Endothelial cell (in vitro differentiated cells): Measurements from ENCODE around the gene CPAMD8. TPM values are rescaled to one million over a fixed set of nuclear protein-coding genes. Genes with fewer than 3 reads are reported as not detected.

Source experiments
- DNase-seq: peaks from one replicate; pipeline ENCODE4 v3.0.0; 2021; ENCODE audit warnings: low spot score
- H3K27ac Mint-ChIP-seq: one replicate; pipeline ENCODE4 v1.8.0; 2021; ENCODE audit warnings: mixed read lengths, inconsistent platforms; ENCODE audit not compliant: unreplicated experiment
- H3K27me3 Mint-ChIP-seq: one replicate; pipeline ENCODE4 v1.8.0; 2021; ENCODE audit warnings: mild to moderate bottlenecking, moderate library complexity, mixed read lengths, inconsistent platforms; ENCODE audit not compliant: unreplicated experiment
- H3K36me3 Mint-ChIP-seq: one replicate; pipeline ENCODE4 v1.8.0; 2021; ENCODE audit warnings: mild to moderate bottlenecking, low read depth, mixed read lengths, inconsistent platforms; ENCODE audit not compliant: unreplicated experiment
- H3K4me1 Mint-ChIP-seq: one replicate; pipeline ENCODE4 v1.8.0; 2021; ENCODE audit warnings: mild to moderate bottlenecking, mixed read lengths, inconsistent platforms; ENCODE audit not compliant: unreplicated experiment
- H3K4me3 Mint-ChIP-seq: one replicate; pipeline ENCODE4 v1.8.0; 2021; ENCODE audit warnings: mild to moderate bottlenecking, mixed read lengths, inconsistent platforms; ENCODE audit not compliant: unreplicated experiment
- H3K9me3 Mint-ChIP-seq: one replicate; pipeline ENCODE4 v1.8.0; 2021; ENCODE audit warnings: mixed read lengths, inconsistent platforms; ENCODE audit not compliant: unreplicated experiment
- CTCF ChIP-seq: fragments of 200-600 bp; sonication (generic); IDR thresholded peaks from one replicate; pipeline ENCODE4 v1.5.0; 2021; ENCODE audit warnings: antibody characterized with exemption; ENCODE audit not compliant: unreplicated experiment
- total RNA-seq: library from RNA; stranded (reverse); fragmentation: NEBNext Ultra II Directional; extraction: Animal tissue kit (Norgen Biotek cat#: 25700); gene quantifications from one replicate; pipeline ENCODE4 v1.2.1, GENCODE V29; 2021; ENCODE audit not compliant: unreplicated experiment

Gene CPAMD8
- total RNA-seq, 1 donor from 2014 or later, result 4.8 TPM

- H3K4me1 Mint-ChIP-seq, result peaks cover 6% of the 10 kb centered on the region
- DNase-seq, result no peak
- H3K27ac Mint-ChIP-seq, result no peak overlapping the region
- H3K36me3 Mint-ChIP-seq, result no peaks in the 10 kb centered on the region
- H3K4me3 Mint-ChIP-seq, result no peak overlapping the region
- TF ChIP-seq CTCF, result no peak
- peaks cover 2% of the 10 kb centered on the region for H3K27me3 Mint-ChIP-seq
- no peaks in the 10 kb centered on the region for H3K9me3 Mint-ChIP-seq
Measured at GRCh38 chr19:16892436-16892835, 134.2 kb downstream of the CPAMD8 start.

- Mint-ChIP-seq H3K4me1 (peaks cover 6% of the 10 kb centered on the region), H3K27ac (no peak overlapping the region), H3K36me3 (no peaks in the 10 kb centered on the region), H3K27me3 (peaks cover 2% of the 10 kb centered on the region), H3K4me3 (no peak overlapping the region), H3K9me3 (no peaks in the 10 kb centered on the region)
- no peak for TF ChIP-seq CTCF
- no peak for DNase-seq
Measured at GRCh38 chr19:16891696-16892382, 134.8 kb downstream of the CPAMD8 start.

GRCh38 chr19:16890461-16891184, 136.0 kb downstream of the CPAMD8 start:
- H3K27ac Mint-ChIP-seq, result no peak overlapping the region

GRCh38 chr19:16889883-16890460, 136.6 kb downstream of the CPAMD8 start:
- peaks cover 4% of the 10 kb centered on the region for H3K27me3 Mint-ChIP-seq
- H3K9me3 Mint-ChIP-seq, result no peaks in the 10 kb centered on the region
- TF ChIP-seq CTCF, result no peak
- H3K27ac Mint-ChIP-seq, result no peak overlapping the region
- no peaks in the 10 kb centered on the region for H3K36me3 Mint-ChIP-seq
- peaks cover 3% of the 10 kb centered on the region for H3K4me1 Mint-ChIP-seq
- no peak for DNase-seq
- H3K4me3 Mint-ChIP-seq, result no peak overlapping the region

More at GRCh38 chr19:16890461-16891184, 136.0 kb downstream of the CPAMD8 start:
- Mint-ChIP-seq H3K9me3 (no peaks in the 10 kb centered on the region), H3K27me3 (peaks cover 2% of the 10 kb centered on the region), H3K4me3 (no peak overlapping the region), H3K36me3 (no peaks in the 10 kb centered on the region), H3K4me1 (peaks cover 6% of the 10 kb centered on the region)
- TF ChIP-seq CTCF, result no peak
- DNase-seq, result no peak
